HUES64 (cell line): Measurements from ENCODE around the gene SLC12A3.

Source experiments
- H3K27ac ChIP-seq: 2 replicates; pipeline ENCODE4 v1.7.0; 2013; ENCODE audit warnings: low read depth, low read length, inconsistent platforms
- H3K27me3 ChIP-seq: 2 replicates; pipeline ENCODE4 v1.6.1; 2013; ENCODE audit warnings: mild to moderate bottlenecking, low read length; ENCODE audit not compliant: insufficient read depth
- H3K36me3 ChIP-seq: 2 replicates; pipeline ENCODE4 v1.6.1; 2013; ENCODE audit warnings: mild to moderate bottlenecking, low read length; ENCODE audit not compliant: insufficient read depth
- H3K4me1 ChIP-seq: 2 replicates; pipeline ENCODE4 v1.6.1; 2013; ENCODE audit warnings: mild to moderate bottlenecking, low read length, moderate library complexity; ENCODE audit not compliant: insufficient read depth
- H3K4me3 ChIP-seq: 2 replicates; pipeline ENCODE4 v1.5.1; 2013; ENCODE audit warnings: mild to moderate bottlenecking, low read length, moderate library complexity
- H3K9ac ChIP-seq: 2 replicates; pipeline ENCODE4 v1.6.1; 2013; ENCODE audit warnings: mild to moderate bottlenecking, low read depth, low read length
- H3K9me3 ChIP-seq: 2 replicates; pipeline ENCODE4 v1.6.1; 2013; ENCODE audit warnings: low read depth, low read length; ENCODE audit not compliant: insufficient read depth
- WGBS: fragments of 150-250, 120-280 bp; methylation state at CpG from one replicate; pipeline ENCODE4 v1.1.7; 2013; ENCODE audit warnings: missing lambda C conversion rate; 5-methylcytosine and 5-hydroxymethylcytosine counted together

The SLC12A3 gene

DNA sequence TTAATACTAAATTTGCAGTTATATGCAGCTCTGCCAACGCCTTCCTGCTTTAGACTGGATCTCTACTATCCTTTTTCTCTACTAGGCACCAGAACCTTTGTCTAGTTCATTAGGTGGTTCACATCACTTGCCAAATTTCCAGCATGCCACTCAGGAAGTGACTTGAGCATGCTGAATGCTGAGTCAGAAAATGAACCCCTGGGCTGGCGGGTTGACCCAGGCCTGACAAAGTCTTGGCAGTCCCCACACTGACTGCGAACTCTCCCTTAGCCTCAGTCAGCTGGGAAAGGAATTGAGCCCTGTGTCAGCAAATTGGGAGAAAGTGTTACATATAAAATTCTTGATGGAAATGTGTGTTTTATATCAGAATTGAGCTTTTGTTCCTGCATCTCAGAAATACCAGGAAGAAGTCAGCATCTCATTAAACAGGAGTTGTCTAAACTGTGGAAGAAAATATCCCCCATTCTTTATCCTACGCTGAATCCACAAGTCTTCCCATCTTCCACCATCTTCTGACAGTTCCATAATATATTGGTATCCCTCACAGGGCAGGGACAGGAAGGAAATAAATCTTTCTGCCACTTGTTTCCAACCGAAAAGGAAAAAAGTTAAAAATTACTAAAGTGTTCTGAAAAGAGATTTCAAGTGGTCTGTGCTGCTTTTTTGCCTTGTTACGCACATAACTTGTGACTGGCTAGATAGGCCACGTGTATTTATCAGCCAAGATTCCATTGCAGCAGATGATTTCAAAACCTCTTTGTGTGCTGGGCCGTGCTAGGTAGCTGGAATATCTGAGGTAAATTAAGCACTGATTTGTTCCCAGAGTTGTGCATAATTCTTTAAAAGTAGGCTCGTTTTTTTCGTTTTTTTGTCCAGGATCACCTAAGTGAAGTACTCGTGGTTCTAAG is 16.7 kb upstream of the SLC12A3 start:
- 89% methylated on average over 11 of the region's 11 CpGs for WGBS

GRCh38 chr16:56848955-56849689 is 15.9 kb upstream of the SLC12A3 start:
- Histone ChIP-seq H3K36me3 (peaks cover 13% of the 10 kb centered on the region), H3K27me3 (no peaks in the 10 kb centered on the region), H3K27ac (no peak overlapping the region), H3K4me1 (peaks cover 24% of the 10 kb centered on the region; the same call in 1 of the 2 replicates), H3K4me3 (no peak overlapping the region), H3K9me3 (no peaks in the 10 kb centered on the region), H3K9ac (peak overlapping the region; percentile 33; the same call in 1 of the 2 replicates)
- 77% methylated on average over 6 of the region's 7 CpGs for WGBS

More for the DNA sequence above, 16.7 kb upstream of the SLC12A3 start:
- Histone ChIP-seq H3K9ac (peak overlapping the region; percentile 33; the same call in 1 of the 2 replicates), H3K27ac (no peak overlapping the region), H3K36me3 (peaks cover 22% of the 10 kb centered on the region), H3K9me3 (no peaks in the 10 kb centered on the region), H3K27me3 (no peaks in the 10 kb centered on the region), H3K4me3 (no peak overlapping the region), H3K4me1 (peaks cover 24% of the 10 kb centered on the region; the same call in 1 of the 2 replicates)

DNA sequence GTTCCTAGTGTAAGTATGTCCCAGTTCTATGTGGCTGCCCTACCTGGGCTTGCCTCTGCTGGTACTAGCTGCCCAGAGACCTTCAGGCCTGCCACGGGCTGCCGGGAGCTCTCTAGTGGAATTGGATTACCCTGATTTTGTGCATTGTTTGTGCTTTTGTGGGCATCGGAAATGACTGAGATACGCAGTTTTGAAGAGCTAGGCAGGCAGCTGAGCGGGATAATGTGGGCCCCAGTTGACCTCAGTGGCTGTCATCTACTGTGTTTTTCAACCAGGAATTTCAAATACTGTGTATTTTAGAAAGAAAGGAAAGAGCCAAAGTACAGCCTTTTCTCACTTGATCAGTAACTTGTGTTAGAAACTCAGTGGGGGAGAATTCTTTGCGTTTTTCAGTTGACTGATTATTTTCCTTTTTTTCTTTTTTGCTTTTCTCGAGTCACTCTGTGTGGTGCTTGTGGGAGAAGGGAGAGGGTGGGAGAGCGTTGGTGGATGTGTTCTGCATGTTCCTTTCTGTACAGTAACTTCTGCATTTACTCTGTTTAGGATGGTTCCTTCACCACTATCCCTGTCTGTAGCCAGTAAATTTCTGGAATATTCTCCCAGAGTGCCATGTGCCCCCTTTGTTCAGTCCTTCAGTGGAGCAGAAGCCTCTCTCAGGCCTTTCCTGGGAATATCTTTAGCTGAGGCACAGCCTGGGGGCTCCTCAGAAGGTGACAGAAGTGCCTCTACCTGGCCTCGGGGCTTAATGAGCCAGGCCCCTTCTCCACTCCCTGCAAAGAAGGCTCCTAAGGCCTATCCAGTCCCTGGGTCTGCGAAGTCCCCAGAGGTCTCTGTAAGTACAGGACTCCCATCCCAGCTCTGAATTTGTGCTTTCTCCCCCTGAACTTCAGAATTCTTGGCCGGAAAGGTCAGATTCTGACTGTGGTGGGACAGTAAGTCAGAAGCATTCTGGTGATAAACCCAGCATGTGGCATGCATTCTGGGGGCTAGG is 15.0 kb upstream of the SLC12A3 start:
- 91% methylated on average over 10 of the region's 11 CpGs for WGBS

GRCh38 chr16:56851671-56852400 is 13.2 kb upstream of the SLC12A3 start:
- 61% methylated on average over 7 of the region's 8 CpGs for WGBS
- no peaks in the 10 kb centered on the region for H3K9me3 ChIP-seq
- H3K27me3 ChIP-seq = no peaks in the 10 kb centered on the region
- H3K27ac ChIP-seq = no peak overlapping the region
- H3K4me3 ChIP-seq = no peak overlapping the region
- H3K36me3 ChIP-seq = no peaks in the 10 kb centered on the region
- H3K9ac ChIP-seq = no peak overlapping the region
- H3K4me1 ChIP-seq = peaks cover 24% of the 10 kb centered on the region; the same call in 1 of the 2 replicates

More for the DNA sequence above, 15.0 kb upstream of the SLC12A3 start:
- H3K27me3 ChIP-seq = no peaks in the 10 kb centered on the region
- no peaks in the 10 kb centered on the region for H3K9me3 ChIP-seq
- H3K4me3 ChIP-seq = no peak overlapping the region
- no peak overlapping the region for H3K9ac ChIP-seq
- no peak overlapping the region; the same call in 1 of the 2 replicates for H3K27ac ChIP-seq
- H3K4me1 ChIP-seq = peaks cover 24% of the 10 kb centered on the region; the same call in 1 of the 2 replicates
- H3K36me3 ChIP-seq = peaks cover 5% of the 10 kb centered on the region

DNA sequence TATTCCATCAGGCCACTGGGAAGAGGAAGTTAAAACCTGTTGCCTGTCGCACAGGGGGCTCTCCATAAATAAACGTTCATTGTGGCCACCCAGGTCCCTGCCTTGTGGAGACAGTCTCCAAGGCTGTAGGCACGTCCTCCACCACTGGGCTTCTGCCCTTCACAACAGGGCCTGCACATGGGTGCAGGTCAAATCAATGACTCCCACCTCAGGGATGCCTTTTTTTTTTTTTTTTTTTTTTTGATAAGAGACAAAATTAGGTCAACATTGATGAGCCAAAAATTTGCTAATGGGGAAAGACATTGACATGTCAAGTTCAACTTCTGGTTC is 12.6 kb upstream of the SLC12A3 start:
- 82% methylated on average over 3 of the region's 3 CpGs for WGBS

GRCh38 chr16:56852968-56853367 is 12.0 kb upstream of the SLC12A3 start:
- Histone ChIP-seq H3K4me3 (no peak overlapping the region), H3K9ac (no peak overlapping the region), H3K27me3 (no peaks in the 10 kb centered on the region), H3K27ac (no peak overlapping the region), H3K4me1 (peaks cover 23% of the 10 kb centered on the region; the same call in 1 of the 2 replicates), H3K36me3 (no peaks in the 10 kb centered on the region), H3K9me3 (no peaks in the 10 kb centered on the region)
- WGBS = 95% methylated on average over 11 of the region's 11 CpGs

More for the DNA sequence above, 12.6 kb upstream of the SLC12A3 start:
- Histone ChIP-seq H3K4me3 (no peak overlapping the region), H3K36me3 (no peaks in the 10 kb centered on the region), H3K9me3 (no peaks in the 10 kb centered on the region), H3K27me3 (no peaks in the 10 kb centered on the region), H3K9ac (no peak overlapping the region), H3K27ac (no peak overlapping the region), H3K4me1 (peaks cover 24% of the 10 kb centered on the region; the same call in 1 of the 2 replicates)

DNA sequence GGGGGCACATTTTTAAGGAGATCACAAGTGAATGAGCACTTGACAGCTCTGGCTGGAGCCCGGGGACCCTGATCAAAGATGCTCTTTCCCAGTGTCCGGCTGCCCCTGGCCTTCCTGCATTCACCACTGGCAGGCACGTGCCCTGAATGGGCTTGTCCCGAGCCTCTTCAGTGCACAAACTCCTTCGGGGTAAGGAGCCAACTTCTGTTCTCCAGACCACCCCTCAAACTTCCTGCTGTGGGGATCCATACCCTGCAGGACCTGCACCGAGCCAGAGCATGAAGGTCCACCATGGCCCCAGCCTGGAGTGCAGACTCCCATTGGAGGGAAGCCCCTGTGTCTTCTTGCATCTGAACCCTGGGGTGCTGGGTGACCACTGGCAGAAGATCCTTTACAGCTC is 9.8 kb upstream of the SLC12A3 start:
- Histone ChIP-seq H3K4me3 (no peak overlapping the region), H3K27ac (no peak overlapping the region), H3K4me1 (peaks cover 8% of the 10 kb centered on the region; the same call in 1 of the 2 replicates), H3K9me3 (no peaks in the 10 kb centered on the region), H3K36me3 (no peaks in the 10 kb centered on the region), H3K27me3 (no peaks in the 10 kb centered on the region), H3K9ac (no peak overlapping the region)
- WGBS = 90% methylated on average over 6 of the region's 6 CpGs

- H3K27ac ChIP-seq = no peak overlapping the region
- H3K4me1 ChIP-seq = peaks cover 8% of the 10 kb centered on the region; the same call in 1 of the 2 replicates
- H3K4me3 ChIP-seq = no peak overlapping the region
- H3K9ac ChIP-seq = no peak overlapping the region
- WGBS = 85% methylated on average over 4 of the region's 4 CpGs
- H3K9me3 ChIP-seq = no peaks in the 10 kb centered on the region
- no peaks in the 10 kb centered on the region for H3K27me3 ChIP-seq
- no peaks in the 10 kb centered on the region for H3K36me3 ChIP-seq
These were observed 9.1 kb upstream of the SLC12A3 start for GRCh38 chr16:56855946-56856345.

GRCh38 chr16:56856876-56857447 is 8.0 kb upstream of the SLC12A3 start:
- H3K36me3 ChIP-seq = no peaks in the 10 kb centered on the region
- H3K27ac ChIP-seq = no peak overlapping the region
- no peaks in the 10 kb centered on the region for H3K27me3 ChIP-seq
- no peak overlapping the region for H3K4me3 ChIP-seq
- no peak overlapping the region for H3K9ac ChIP-seq
- no peaks in the 10 kb centered on the region for H3K9me3 ChIP-seq
- 88% methylated on average over 5 of the region's 6 CpGs for WGBS
- peaks cover 4% of the 10 kb centered on the region; the same call in 1 of the 2 replicates for H3K4me1 ChIP-seq

GRCh38 chr16:56858374-56858773 is 6.6 kb upstream of the SLC12A3 start:
- H3K36me3 ChIP-seq = no peaks in the 10 kb centered on the region
- WGBS = 96% methylated on average over 11 of the region's 14 CpGs
- H3K27me3 ChIP-seq = no peaks in the 10 kb centered on the region
- no peak overlapping the region for H3K4me3 ChIP-seq
- H3K9ac ChIP-seq = no peak overlapping the region
- no peaks in the 10 kb centered on the region for H3K9me3 ChIP-seq
- no peak overlapping the region for H3K27ac ChIP-seq
- no peaks in the 10 kb centered on the region; the same call in 1 of the 2 replicates for H3K4me1 ChIP-seq
